ENCODE results near the gene SYNDIG1. TPM values are rescaled to one million over a fixed set of nuclear protein-coding genes. Genes with fewer than 3 reads are reported as not detected.

SYNDIG1 gene
- total RNA-seq, 4 donors from 2014 or later: not detected

DNA sequence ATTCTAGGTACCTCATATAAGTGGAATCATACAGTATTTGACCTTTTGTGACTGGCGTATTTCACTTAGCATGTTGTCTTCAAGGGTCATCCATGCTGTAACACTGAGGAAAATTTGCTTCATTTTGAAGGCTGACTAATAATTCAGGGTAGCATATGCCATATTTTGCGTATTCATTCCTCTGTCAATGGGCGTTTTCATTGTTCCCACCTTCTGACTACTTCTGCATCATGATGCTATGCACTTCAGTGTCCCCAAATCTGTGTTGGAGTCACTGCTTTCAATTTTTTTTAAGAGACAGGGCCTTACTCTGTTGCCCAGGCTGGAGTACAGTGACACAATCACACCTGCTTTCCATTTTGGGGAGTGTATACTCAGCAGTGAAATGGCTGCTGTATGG, 51.6 kb downstream of the SYNDIG1 start:
- intact Hi-C loops (cut with DNase I): no loop called here
- DNase-seq: no peak
- H3K27me3 ChIP-seq: no peaks in the 10 kb centered on the region
- 77 to 97% methylated on average over 3 of the region's 3 CpGs for WGBS, 2 donors
- no peaks in the 10 kb centered on the region for H3K4me1 ChIP-seq
- H3K9me3 ChIP-seq: no peaks in the 10 kb centered on the region
- TF ChIP-seq CTCF (IDR thresholded peaks at IDR 0.05) (no peak), POLR2A (IDR thresholded peaks at IDR 0.05) (no peak)
- no peaks in the 10 kb centered on the region for H3K36me3 ChIP-seq
- H3K27ac ChIP-seq: no peak overlapping the region
- H3K4me3 ChIP-seq: no peak overlapping the region

DNA sequence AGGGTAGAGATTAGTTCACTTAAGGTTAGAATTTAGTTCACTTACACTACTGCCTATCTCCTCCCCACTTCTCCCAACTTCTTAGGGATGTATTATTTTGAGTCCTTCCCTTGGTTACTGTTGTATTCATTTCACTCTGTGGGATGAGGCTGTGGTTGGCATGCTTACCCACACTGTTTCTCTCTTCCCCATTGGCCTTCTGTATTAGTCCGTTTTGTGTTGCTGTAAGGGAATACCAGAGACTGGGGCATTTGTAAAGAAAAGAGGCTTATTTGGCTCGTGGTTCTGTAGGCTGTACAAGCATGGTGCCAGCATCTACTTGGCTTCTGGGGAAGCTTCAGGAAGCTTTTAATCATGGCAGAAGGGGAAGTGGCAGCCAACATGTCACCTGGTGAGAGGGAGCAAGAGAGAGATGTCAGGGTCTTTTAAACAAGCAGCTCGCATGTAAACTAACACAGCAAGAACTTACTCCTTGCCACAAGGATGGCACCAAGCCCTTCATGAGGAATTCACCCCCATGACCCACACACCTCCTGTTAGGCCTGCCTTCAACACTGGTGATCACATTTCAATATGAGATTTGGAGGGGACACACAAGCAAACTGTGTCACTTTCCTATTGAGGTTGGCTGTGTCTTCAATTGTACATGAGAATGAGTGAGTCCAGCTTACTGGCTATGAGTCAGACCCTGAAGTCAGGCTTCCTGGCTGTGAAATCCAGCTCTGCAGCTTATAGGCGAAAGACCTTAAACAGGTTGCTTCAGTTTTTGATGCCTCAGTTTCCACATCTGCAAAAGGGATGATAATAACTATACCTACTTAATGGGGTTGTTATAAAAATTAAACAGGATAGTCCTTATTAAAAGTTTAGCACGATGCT, 53.3 kb downstream of the SYNDIG1 start:
- Histone ChIP-seq H3K4me3 (no peak overlapping the region), H3K27ac (no peak overlapping the region), H3K27me3 (no peaks in the 10 kb centered on the region), H3K36me3 (no peaks in the 10 kb centered on the region), H3K9me3 (no peaks in the 10 kb centered on the region), H3K4me1 (no peaks in the 10 kb centered on the region)
- WGBS, 2 donors: 71 to 86% methylated on average over 5 of the region's 5 CpGs
- no peak for DNase-seq
- intact Hi-C loops (cut with DNase I): no loop called here
- TF ChIP-seq POLR2A (IDR thresholded peaks at IDR 0.05) (no peak), CTCF (IDR thresholded peaks at IDR 0.05) (no peak)

- no peak for TF ChIP-seq POLR2A (IDR thresholded peaks at IDR 0.05)
- no peak for TF ChIP-seq CTCF (IDR thresholded peaks at IDR 0.05)
- no peak for DNase-seq
- no peaks in the 10 kb centered on the region for H3K36me3 ChIP-seq
- 72% methylated on average over 5 of the region's 5 CpGs for WGBS, 2 donors
- H3K4me1 ChIP-seq: no peaks in the 10 kb centered on the region
- H3K27me3 ChIP-seq: no peaks in the 10 kb centered on the region
- no peak overlapping the region for H3K27ac ChIP-seq
- intact Hi-C loops (cut with DNase I): no loop called here
- H3K4me3 ChIP-seq: no peak overlapping the region
- H3K9me3 ChIP-seq: no peaks in the 10 kb centered on the region
Observed at GRCh38 chr20:24523661-24524060, 54.2 kb downstream of the SYNDIG1 start.

DNA sequence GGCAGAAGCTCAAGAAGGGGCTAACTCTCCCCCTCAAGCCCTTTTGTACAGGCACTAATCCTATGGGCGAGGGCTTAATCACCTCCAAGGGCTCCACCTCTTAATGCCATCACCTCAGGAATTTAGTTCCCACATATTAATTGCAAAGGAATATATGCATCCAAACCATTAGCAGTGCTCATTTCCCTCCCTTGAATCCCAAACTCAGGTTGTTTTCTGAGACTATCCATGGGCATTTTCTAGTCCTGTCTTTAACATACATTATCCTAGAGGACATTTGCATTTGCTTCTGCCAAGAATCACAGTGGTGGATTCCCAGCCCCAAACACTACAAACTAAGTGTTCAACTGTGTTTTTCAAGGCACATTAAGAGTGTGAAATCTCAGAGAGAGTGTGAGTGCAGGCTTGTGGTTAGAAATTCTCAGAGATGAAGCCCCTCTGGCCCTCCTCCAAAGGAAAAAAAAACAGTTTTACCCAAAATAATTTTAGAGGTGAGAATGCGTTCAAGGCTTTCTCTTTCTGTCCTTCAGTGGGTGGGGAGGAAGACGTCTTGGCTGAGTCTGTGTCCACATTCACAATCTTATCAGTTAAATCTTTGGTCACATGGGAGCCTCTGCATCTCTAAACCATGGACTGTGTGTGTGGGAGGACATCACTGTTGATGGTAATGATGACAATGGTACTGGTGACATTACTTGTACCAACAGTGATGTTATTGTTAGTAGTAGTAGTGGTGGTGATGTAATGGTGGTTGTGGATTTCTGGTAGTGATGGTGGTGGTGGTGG, 59.3 kb downstream of the SYNDIG1 start:
- intact Hi-C loops (cut with DNase I): no loop called here
- no peak for DNase-seq
- Histone ChIP-seq H3K9me3 (no peaks in the 10 kb centered on the region), H3K27ac (no peak overlapping the region), H3K27me3 (no peaks in the 10 kb centered on the region), H3K4me3 (no peak overlapping the region), H3K4me1 (no peaks in the 10 kb centered on the region), H3K36me3 (no peaks in the 10 kb centered on the region)
- TF ChIP-seq POLR2A (IDR thresholded peaks at IDR 0.05) (no peak), CTCF (IDR thresholded peaks at IDR 0.05) (no peak)
- WGBS, 2 donors: 72 to 77% methylated on average over 3 of the region's 3 CpGs

GRCh38 chr20:24529369-24529719, 59.9 kb downstream of the SYNDIG1 start:
- Histone ChIP-seq H3K9me3 (no peaks in the 10 kb centered on the region), H3K27me3 (no peaks in the 10 kb centered on the region), H3K4me1 (no peaks in the 10 kb centered on the region), H3K4me3 (no peak overlapping the region), H3K27ac (no peak overlapping the region), H3K36me3 (no peaks in the 10 kb centered on the region)
- intact Hi-C loops (cut with DNase I): no loop called here
- 84 to 94% methylated on average over 1 of the region's 1 CpG for WGBS, 2 donors
- TF ChIP-seq CTCF (IDR thresholded peaks at IDR 0.05): no peak
- no peak for TF ChIP-seq POLR2A (IDR thresholded peaks at IDR 0.05)
- no peak for DNase-seq
